BE2C (cell line): ENCODE results near the gene CACHD1.

ENCODE experiments used
- DNase-seq: peaks from one replicate; pipeline ENCODE4 v3.0.0-alpha.2; 2020
- H3K27me3 ChIP-seq: fragments of 250-450 bp; sonication (Bioruptor Pico); 2 replicates; pipeline ENCODE4 v1.5.1; 2020; ENCODE audit warnings: mild to moderate bottlenecking
- H3K36me3 ChIP-seq: fragments of 250-450 bp; sonication (Bioruptor Pico); 2 replicates; pipeline ENCODE4 v1.5.1; 2020; ENCODE audit warnings: mild to moderate bottlenecking
- H3K4me1 ChIP-seq: fragments of 250-450 bp; sonication (Bioruptor Pico); 2 replicates; pipeline ENCODE4 v1.5.1; 2020
- H3K4me3 ChIP-seq: 2 replicates; pipeline ENCODE4 v1.5.1; 2011; ENCODE audit warnings: low read depth, low read length
- H3K9me3 ChIP-seq: fragments of 250-450 bp; sonication (Bioruptor Pico); 2 replicates; pipeline ENCODE4 v1.5.1; 2020
- CTCF ChIP-seq: IDR thresholded peaks from 2 replicates; pipeline ENCODE4 v1.5.1; 2012; ENCODE audit warnings: mild to moderate bottlenecking, low read depth, low read length

The CACHD1 gene

GRCh38 chr1:64624808-64625207, 154.9 kb downstream of the CACHD1 start:
- no peak for TF ChIP-seq CTCF
- no peak for DNase-seq
- Histone ChIP-seq H3K27me3 (no peaks in the 10 kb centered on the region), H3K9me3 (no peaks in the 10 kb centered on the region), H3K36me3 (no peaks in the 10 kb centered on the region), H3K4me1 (peaks cover 15% of the 10 kb centered on the region), H3K4me3 (no peak overlapping the region)

- TF ChIP-seq CTCF: no peak
- no peaks in the 10 kb centered on the region for H3K27me3 ChIP-seq
- H3K9me3 ChIP-seq: no peaks in the 10 kb centered on the region
- H3K4me1 ChIP-seq: no peaks in the 10 kb centered on the region
- DNase-seq: no peak
- no peak overlapping the region for H3K4me3 ChIP-seq
- H3K36me3 ChIP-seq: no peaks in the 10 kb centered on the region
These were observed 160.7 kb downstream of the CACHD1 start for GRCh38 chr1:64630611-64631010.

GRCh38 chr1:64631346-64632034, 161.6 kb downstream of the CACHD1 start:
- Histone ChIP-seq H3K27me3 (no peaks in the 10 kb centered on the region), H3K36me3 (no peaks in the 10 kb centered on the region), H3K9me3 (no peaks in the 10 kb centered on the region), H3K4me3 (no peak overlapping the region), H3K4me1 (no peaks in the 10 kb centered on the region)
- no peak for DNase-seq
- TF ChIP-seq CTCF: no peak

GRCh38 chr1:64632936-64633335, 163.0 kb downstream of the CACHD1 start:
- no peak for DNase-seq
- Histone ChIP-seq H3K4me1 (no peaks in the 10 kb centered on the region), H3K4me3 (no peak overlapping the region), H3K27me3 (no peaks in the 10 kb centered on the region), H3K9me3 (no peaks in the 10 kb centered on the region), H3K36me3 (no peaks in the 10 kb centered on the region)
- no peak for TF ChIP-seq CTCF

GRCh38 chr1:64645735-64646134, 175.8 kb downstream of the CACHD1 start:
- no peak for DNase-seq
- TF ChIP-seq CTCF: no peak
- H3K36me3 ChIP-seq: no peaks in the 10 kb centered on the region

GRCh38 chr1:64650411-64650810, 180.5 kb downstream of the CACHD1 start:
- no peaks in the 10 kb centered on the region for H3K4me1 ChIP-seq
- H3K36me3 ChIP-seq: no peaks in the 10 kb centered on the region
- H3K4me3 ChIP-seq: no peak overlapping the region
- H3K27me3 ChIP-seq: no peaks in the 10 kb centered on the region
- no peak for TF ChIP-seq CTCF
- no peak for DNase-seq
- no peaks in the 10 kb centered on the region for H3K9me3 ChIP-seq

More at GRCh38 chr1:64645735-64646134, 175.8 kb downstream of the CACHD1 start:
- H3K9me3 ChIP-seq: no peaks in the 10 kb centered on the region
- no peaks in the 10 kb centered on the region for H3K27me3 ChIP-seq
- no peaks in the 10 kb centered on the region for H3K4me1 ChIP-seq
- no peak overlapping the region for H3K4me3 ChIP-seq
